Astrocyte of the spinal cord (primary cell): ENCODE results near the gene GNMT.
"Not testable (repeated sequence)": the region's sequence is repeated elsewhere in the genome, so short reads cannot be mapped to it uniquely, and the experiment has no call there.

Experiments used
- DNase-seq: peaks from one replicate; pipeline ENCODE4 v3.0.0; 2011; ENCODE audit warnings: low read depth, low spot score
- H3K4me3 ChIP-seq: 2 replicates; pipeline ENCODE4 v1.5.1; 2011; ENCODE audit warnings: low read depth, mild to moderate bottlenecking, low read length, moderate library complexity
- CTCF ChIP-seq: IDR thresholded peaks from 2 replicates; pipeline ENCODE4 v1.5.1; 2012; ENCODE audit warnings: low read depth, mild to moderate bottlenecking, low read length, inconsistent platforms
- in situ Hi-C: cut with HindIII; loops from 2 replicates; pipeline ENCODE4 v1.10.0; 2017; ENCODE audit warnings: low sequenced_read_pairs

The GNMT gene

DNA sequence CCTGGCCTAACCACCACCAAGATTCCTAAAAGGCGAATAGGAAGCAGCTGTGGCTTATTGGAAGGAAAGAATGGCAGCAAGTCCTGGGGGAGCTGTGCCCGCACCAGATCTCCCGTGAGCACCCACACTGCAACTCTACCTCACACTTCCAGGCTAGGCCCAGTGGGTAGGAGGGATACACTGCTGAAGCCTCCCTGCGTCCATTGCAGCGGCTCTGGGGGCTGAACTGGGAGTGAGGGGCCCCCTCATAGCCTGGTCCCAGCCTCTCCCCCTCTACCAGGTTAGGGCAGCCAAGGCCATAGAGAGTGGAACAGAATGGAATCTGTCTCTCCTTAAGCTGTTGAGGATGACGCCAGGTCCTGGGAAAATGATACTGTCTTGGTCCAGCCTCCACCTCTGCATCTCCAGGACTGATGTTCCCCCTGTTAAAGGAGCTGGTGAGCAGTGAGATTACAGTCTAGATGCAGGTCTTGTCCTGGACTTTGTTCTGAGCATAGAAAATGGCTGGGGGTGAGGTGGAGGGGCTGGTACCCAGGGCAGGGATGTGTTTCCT lies 20.0 kb upstream of the GNMT start:
- no peak overlapping the region for H3K4me3 ChIP-seq
- no peak for TF ChIP-seq CTCF
- no peak for DNase-seq
- in situ Hi-C loops = no loop called here

- H3K4me3 ChIP-seq, DNase-seq, in situ Hi-C loops: not testable (repeated sequence)
Observed at GRCh38 chr6:42941356-42941755, 19.2 kb upstream of the GNMT start.

DNA sequence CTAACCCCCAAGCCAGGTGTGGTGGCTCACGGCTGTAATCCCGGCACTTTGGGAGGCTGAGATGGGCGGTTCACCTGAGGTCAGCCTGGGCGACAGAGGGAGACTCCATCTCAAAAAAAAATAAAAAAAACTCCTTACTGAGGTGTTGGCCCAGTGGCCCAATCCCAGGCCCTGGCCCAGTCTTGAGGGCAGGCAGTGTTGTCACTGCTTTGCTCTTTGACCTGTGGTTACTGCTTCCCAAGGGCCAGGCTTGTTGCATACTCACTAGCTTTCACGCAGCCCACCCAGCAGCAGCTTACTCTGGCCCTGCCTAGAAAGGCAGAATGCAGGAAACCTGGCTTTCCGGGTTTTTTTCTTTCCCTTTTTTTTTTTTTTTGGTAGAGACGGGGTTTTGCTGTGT lies 18.1 kb upstream of the GNMT start:
- no peak overlapping the region for H3K4me3 ChIP-seq
- TF ChIP-seq CTCF = no peak
- DNase-seq = no peak
- in situ Hi-C loops = no loop called here

DNA sequence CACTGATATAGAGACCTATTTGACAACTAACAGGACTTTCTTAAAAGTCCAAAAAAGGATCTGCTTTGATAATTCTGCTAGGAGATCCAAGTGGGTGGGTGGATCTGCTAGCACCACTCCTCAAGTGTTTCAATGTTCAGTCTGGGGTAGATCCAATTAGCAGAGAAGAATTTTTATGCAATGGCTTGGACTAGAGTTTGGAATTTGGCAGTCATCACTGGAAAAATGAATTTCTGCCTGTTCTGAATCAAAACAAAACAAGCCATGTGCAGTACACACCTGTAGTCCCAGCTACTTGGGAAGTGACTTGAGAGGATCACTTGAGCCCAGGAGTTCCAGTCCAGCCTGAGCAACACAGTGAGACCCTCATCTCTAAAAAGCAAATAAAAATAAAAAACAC lies 12.6 kb upstream of the GNMT start:
- H3K4me3 ChIP-seq = no peak overlapping the region
- no peak for TF ChIP-seq CTCF
- in situ Hi-C loops = no loop called here
- no peak for DNase-seq

DNA sequence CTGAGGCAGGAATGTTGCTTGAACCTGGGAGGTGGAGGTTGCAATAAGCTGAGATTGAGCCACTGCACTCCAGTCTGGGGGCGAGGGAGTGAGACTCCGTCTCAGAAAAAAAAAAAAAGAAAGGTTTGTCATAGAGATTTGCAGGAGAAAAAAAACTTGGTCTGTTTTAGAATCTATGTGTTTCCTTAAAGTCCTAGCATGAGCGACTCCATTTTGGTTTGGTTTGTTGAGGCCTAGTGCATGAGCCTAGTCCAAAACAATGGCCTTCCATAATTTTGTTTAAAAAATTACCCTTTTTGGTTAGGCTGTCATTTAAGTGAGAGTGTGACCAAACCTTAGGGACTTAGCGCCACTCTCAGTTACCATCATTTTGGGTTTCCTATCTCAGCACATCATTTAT lies 8.2 kb upstream of the GNMT start:
- no peak overlapping the region for H3K4me3 ChIP-seq
- no peak for TF ChIP-seq CTCF
- in situ Hi-C loops = no loop called here
- DNase-seq = no peak

- DNase-seq, H3K4me3 ChIP-seq, in situ Hi-C loops: not testable (repeated sequence)
Observed at GRCh38 chr6:42954405-42954804, 6.1 kb upstream of the GNMT start.

- no peak for TF ChIP-seq CTCF
- H3K4me3 ChIP-seq = no peak overlapping the region
- DNase-seq = no peak
- in situ Hi-C loops = no loop called here
Observed at GRCh38 chr6:42958125-42958524, 2.4 kb upstream of the GNMT start.

GRCh38 chr6:42959917-42960242 lies 674 bp upstream of the GNMT start:
- TF ChIP-seq CTCF = no peak
- peak overlapping the region; percentile 42 for H3K4me3 ChIP-seq
- DNase-seq = no peak
- in situ Hi-C loops = no loop called here
